Smooth muscle cell (in vitro differentiated cells): ENCODE data around the gene RBFOX2. TPM values are rescaled to one million over a fixed set of nuclear protein-coding genes. Genes with fewer than 3 reads are reported as not detected.
A peak's percentile ranks its signal among the peaks of the same experiment; 100 is the strongest.

Experiments
- DNase-seq: peaks from one replicate; lab custom pipeline; 2025; ENCODE audit not compliant: unreplicated experiment; lab: John Stamatoyannopoulos, UW
- H2AFZ ChIP-seq: fragments of 200-600 bp; sonication (generic); 2 replicates; pipeline ENCODE4 v1.6.0; 2016; ENCODE audit warnings: antibody characterized with exemption, low read depth, mild to moderate bottlenecking
- H3F3A ChIP-seq: fragments of 200-600 bp; sonication (generic); 2 replicates; pipeline ENCODE4 v1.6.0; 2017; ENCODE audit warnings: antibody characterized with exemption, low read depth
- H3K27ac ChIP-seq: fragments of 200-600 bp; sonication (generic); 2 replicates; pipeline ENCODE4 v1.5.1; 2016; ENCODE audit warnings: low read depth, mild to moderate bottlenecking
- H3K27me3 ChIP-seq: fragments of 200-600 bp; sonication (generic); 2 replicates; pipeline ENCODE4 v1.6.1; 2016; ENCODE audit warnings: low read depth, mild to moderate bottlenecking
- H3K36me3 ChIP-seq: fragments of 200-600 bp; sonication (generic); 2 replicates; pipeline ENCODE4 v1.5.1; 2016; ENCODE audit warnings: low read depth
- H3K4me1 ChIP-seq: fragments of 200-600 bp; sonication (generic); 2 replicates; pipeline ENCODE4 v1.5.1; 2016; ENCODE audit warnings: low read depth
- H3K4me2 ChIP-seq: fragments of 200-600 bp; sonication (generic); 2 replicates; pipeline ENCODE4 v1.6.0; 2016; ENCODE audit warnings: mild to moderate bottlenecking
- H3K4me3 ChIP-seq: fragments of 200-600 bp; sonication (generic); 2 replicates; pipeline ENCODE4 v1.5.1; 2016; ENCODE audit warnings: mild to moderate bottlenecking
- H3K79me2 ChIP-seq: fragments of 200-600 bp; sonication (generic); 2 replicates; pipeline ENCODE4 v1.6.0; 2016; ENCODE audit warnings: low read depth, mild to moderate bottlenecking
- H3K9ac ChIP-seq: fragments of 200-600 bp; sonication (generic); 2 replicates; pipeline ENCODE4 v1.6.0; 2016; ENCODE audit warnings: low read depth
- H3K9me3 ChIP-seq: fragments of 200-600 bp; sonication (generic); replicated peaks from 2 replicates; pipeline ENCODE4 v1.5.1; 2016; ENCODE audit warnings: low read depth
- H4K20me1 ChIP-seq: fragments of 200-600 bp; sonication (generic); 2 replicates; pipeline ENCODE4 v1.6.0; 2016; ENCODE audit warnings: low read depth
- CTCF ChIP-seq: fragments of 200-600 bp; sonication (generic); IDR thresholded peaks from 2 replicates; pipeline ENCODE4 v1.5.1; 2017; ENCODE audit warnings: borderline replicate concordance, mild to moderate bottlenecking, antibody characterized with exemption; ENCODE audit not compliant: insufficient read depth, poor library complexity, severe bottlenecking
- WGBS: methylation state at CpG from one replicate; pipeline ENCODE4 v1.1.7; 2016; ENCODE audit warnings: low lambda C conversion rate; 5-methylcytosine and 5-hydroxymethylcytosine counted together
- polyA plus RNA-seq: library from polyadenylated mRNA; unstranded; fragments of >200 nt; fragmentation: Nextera tagmentation; extraction: Ambion mirVana; gene quantifications from 2 replicates; pipeline ENCODE4 v1.2.1, GENCODE V29; 2016
- total RNA-seq: library from RNA; depleted of rRNA; stranded (reverse); fragments of >200 nt; gene quantifications from 2 replicates; pipeline ENCODE4 v1.2.3, GENCODE V29; 2014

Gene RBFOX2
- total and polyA plus RNA-seq, 2 experiments from 2014 or later: 128 to 144 TPM

- H3K4me2 ChIP-seq: no peak overlapping the region
- no peak overlapping the region for H3K9ac ChIP-seq
- peaks cover 25% of the 10 kb centered on the region for H3K4me1 ChIP-seq
- H3K79me2 ChIP-seq: peaks cover 100% of the 10 kb centered on the region
- H3K9me3 ChIP-seq: no peaks in the 10 kb centered on the region
- no peak for DNase-seq
- peaks cover 93% of the 10 kb centered on the region for H4K20me1 ChIP-seq
- no peaks in the 10 kb centered on the region for H3K36me3 ChIP-seq
- H3K27me3 ChIP-seq: no peaks in the 10 kb centered on the region
- no peak overlapping the region for H2AFZ ChIP-seq
- H3K27ac ChIP-seq: no peak overlapping the region
- H3F3A ChIP-seq: peaks cover 4% of the 10 kb centered on the region
- WGBS: 80% methylated on average over 8 of the region's 8 CpGs
- TF ChIP-seq CTCF: no peak
- H3K4me3 ChIP-seq: no peak overlapping the region
Measured at GRCh38 chr22:35963237-35963810, 65.3 kb downstream of the RBFOX2 start.

GRCh38 chr22:35961480-35962295 lies 66.9 kb downstream of the RBFOX2 start:
- peaks cover 4% of the 10 kb centered on the region for H3F3A ChIP-seq
- peaks cover 94% of the 10 kb centered on the region for H4K20me1 ChIP-seq
- H3K36me3 ChIP-seq: no peaks in the 10 kb centered on the region
- H3K79me2 ChIP-seq: peaks cover 100% of the 10 kb centered on the region
- DNase-seq: no peak
- 40% methylated on average over 5 of the region's 5 CpGs for WGBS
- H3K4me3 ChIP-seq: no peak overlapping the region
- peak overlapping the region; percentile 70 for H3K27ac ChIP-seq
- no peaks in the 10 kb centered on the region for H3K9me3 ChIP-seq
- H3K4me2 ChIP-seq: peak overlapping the region; percentile 74
- no peak overlapping the region for H3K9ac ChIP-seq
- H3K27me3 ChIP-seq: no peaks in the 10 kb centered on the region
- H2AFZ ChIP-seq: no peak overlapping the region
- TF ChIP-seq CTCF: no peak
- H3K4me1 ChIP-seq: peaks cover 25% of the 10 kb centered on the region

GRCh38 chr22:35960854-35961253 lies 67.8 kb downstream of the RBFOX2 start:
- Histone ChIP-seq H3K9me3 (no peaks in the 10 kb centered on the region), H3K4me2 (peak overlapping the region; percentile 74), H3F3A (peaks cover 4% of the 10 kb centered on the region), H3K27me3 (no peaks in the 10 kb centered on the region), H2AFZ (no peak overlapping the region), H4K20me1 (peaks cover 95% of the 10 kb centered on the region), H3K4me3 (no peak overlapping the region), H3K36me3 (no peaks in the 10 kb centered on the region), H3K79me2 (peaks cover 100% of the 10 kb centered on the region), H3K9ac (no peak overlapping the region), H3K27ac (peak overlapping the region; percentile 70), H3K4me1 (peaks cover 25% of the 10 kb centered on the region)
- TF ChIP-seq CTCF: no peak
- DNase-seq: no peak
- 98% methylated on average over 2 of the region's 2 CpGs for WGBS
